Stimulated activated CD4-positive, alpha-beta T cell treated with anti-CD3 and anti-CD28 coated beads, Interleukin-1b, Interleukin-23, amount 100 ng/mL, for 1 hour (primary cell): ENCODE results near the gene CACNA2D3.

ENCODE experiments used
- DNase-seq, 2 donors: peaks; one replicate each; pipeline ENCODE4 v3.0.0-alpha.2; 2020; ENCODE audit warnings: low read depth in 2 of 2

The CACNA2D3 gene

GRCh38 chr3:54676087-54676486 is 553.7 kb downstream of the CACNA2D3 start:
- DNase-seq = no peak

GRCh38 chr3:54681706-54682105 is 559.4 kb downstream of the CACNA2D3 start:
- no peak for DNase-seq

GRCh38 chr3:54685213-54685612 is 562.9 kb downstream of the CACNA2D3 start:
- no peak for DNase-seq

- DNase-seq = no peak
Measured at GRCh38 chr3:54691289-54691771, 569.0 kb downstream of the CACNA2D3 start.

- DNase-seq = no peak
Measured at GRCh38 chr3:54696313-54696712, 574.0 kb downstream of the CACNA2D3 start.

- DNase-seq = no peak
Measured at GRCh38 chr3:54698054-54698453, 575.7 kb downstream of the CACNA2D3 start.

GRCh38 chr3:54703923-54704322 is 581.6 kb downstream of the CACNA2D3 start:
- no peak for DNase-seq

- DNase-seq = no peak
Measured at GRCh38 chr3:54705730-54706129, 583.4 kb downstream of the CACNA2D3 start.

- DNase-seq = no peak
Measured at GRCh38 chr3:54706738-54707137, 584.4 kb downstream of the CACNA2D3 start.

GRCh38 chr3:54709785-54710184 is 587.4 kb downstream of the CACNA2D3 start:
- no peak for DNase-seq

GRCh38 chr3:54710954-54711353 is 588.6 kb downstream of the CACNA2D3 start:
- DNase-seq = no peak

- no peak for DNase-seq
Measured at GRCh38 chr3:54712539-54712938, 590.2 kb downstream of the CACNA2D3 start.

GRCh38 chr3:54713031-54713430 is 590.7 kb downstream of the CACNA2D3 start:
- DNase-seq = no peak

- DNase-seq = no peak
Measured at GRCh38 chr3:54713455-54713854, 591.1 kb downstream of the CACNA2D3 start.

GRCh38 chr3:54714035-54714434 is 591.7 kb downstream of the CACNA2D3 start:
- DNase-seq = no peak

GRCh38 chr3:54717506-54717905 is 595.2 kb downstream of the CACNA2D3 start:
- no peak for DNase-seq

- no peak for DNase-seq
Measured at GRCh38 chr3:54719914-54720313, 597.6 kb downstream of the CACNA2D3 start.

GRCh38 chr3:54720604-54721003 is 598.3 kb downstream of the CACNA2D3 start:
- no peak for DNase-seq

GRCh38 chr3:54731732-54732445 is 609.5 kb downstream of the CACNA2D3 start:
- no peak for DNase-seq

GRCh38 chr3:54733106-54734006 is 611.0 kb downstream of the CACNA2D3 start:
- DNase-seq = no peak

- DNase-seq = no peak
Measured at GRCh38 chr3:54736459-54736858, 614.1 kb downstream of the CACNA2D3 start.

GRCh38 chr3:54743755-54744154 is 621.4 kb downstream of the CACNA2D3 start:
- no peak for DNase-seq

GRCh38 chr3:54744291-54744690 is 621.9 kb downstream of the CACNA2D3 start:
- no peak for DNase-seq
